Heart right ventricle (tissue), 16 donors: ENCODE data around the gene OR1L1. TPM values are rescaled to one million over a fixed set of nuclear protein-coding genes. Genes with fewer than 3 reads are reported as not detected.

Experiments
- ATAC-seq, 8 donors: fragments of 200-7000 bp; cut with Tn5 transposase; one replicate each; pipeline ENCODE4 v1.9.1; 2020; ENCODE audit warnings: mild to moderate bottlenecking in 8 of 8, moderate library complexity in 8 of 8, moderate number of reproducible peaks in 1 of 8
- DNase-seq, 2 donors: peaks; one replicate each; pipeline ENCODE4 v3.0.0-alpha.2; 2020
- H3K27ac ChIP-seq, 10 donors: fragments of 200-600 bp; sonication (generic) in 2 of 10; one replicate each; pipeline versions ENCODE4 v1.5.0 to v1.8.0; 2020 to 2022; ENCODE audit warnings: mild to moderate bottlenecking in 3 of 10
- H3K27me3 ChIP-seq, 7 donors: fragments of 200-600 bp; one replicate each; pipeline ENCODE4 v1.8.0; 2021 to 2022; ENCODE audit warnings: mild to moderate bottlenecking in 2 of 7
- H3K36me3 ChIP-seq, 9 donors: fragments of 200-600 bp; sonication (generic) in 1 of 9; one replicate each; pipeline versions ENCODE4 v1.5.0 to v1.8.0; 2020 to 2022; ENCODE audit warnings: mild to moderate bottlenecking in 2 of 9
- H3K4me1 ChIP-seq, 9 donors: fragments of 200-600 bp; sonication (generic) in 1 of 9; one replicate each; pipeline versions ENCODE4 v1.5.0 to v1.8.0; 2020 to 2022; ENCODE audit warnings: mild to moderate bottlenecking in 4 of 9
- H3K4me3 ChIP-seq, 10 donors: fragments of 200-600 bp; sonication (generic) in 2 of 10; one replicate each; pipeline versions ENCODE4 v1.5.0 to v1.8.0; 2020 to 2022; ENCODE audit warnings: mild to moderate bottlenecking in 7 of 10, moderate library complexity in 2 of 10
- H3K9me3 ChIP-seq, 11 donors: fragments of 200-600 bp in 10 of 11; sonication (generic) in 2 of 11; one replicate each; pipeline versions ENCODE4 v1.5.0 to v1.8.0; 2013 to 2022; ENCODE audit warnings: mild to moderate bottlenecking in 2 of 11, control low read depth in 1 of 11, moderate library complexity in 1 of 11
- CTCF ChIP-seq, 9 donors: fragments of 200-600 bp; sonication (generic) in 2 of 9; IDR thresholded peaks; one replicate each; pipeline versions ENCODE4 v1.5.0 to v1.8.0; 2021 to 2022; ENCODE audit warnings: antibody characterized with exemption in 9 of 9, mild to moderate bottlenecking in 5 of 9, moderate library complexity in 1 of 9
- WGBS, 2 donors: extraction: QIAGEN DNeasy Blood & Tissue Kit; methylation state at CpG; one replicate each; pipeline ENCODE4 v1.1.7; 2013; ENCODE audit warnings: inconsistent platforms in 1 of 2; 5-methylcytosine and 5-hydroxymethylcytosine counted together
- intact Hi-C, 10 donors: fragments of 100-400 bp; cut with DNase I; formaldehyde crosslinking; loops; one replicate each; pipeline versions ENCODE4 v1.11.1 to v1.14.2; 2022
- polyA plus RNA-seq, 2 donors: library from polyadenylated mRNA; stranded (reverse); fragments of 200-250 nt; gene quantifications; one replicate each; pipeline ENCODE4 v1.2.3, GENCODE V29; 2013
- total RNA-seq, 10 donors: library from RNA; stranded (reverse); fragmentation: NEBNext Ultra II Directional in 3 of 10; extraction: Animal tissue kit (Norgen Biotek cat#: 25700) in 3 of 10; gene quantifications; one replicate each; pipeline versions ENCODE4 v1.2.1 to v1.2.4, GENCODE V29; 2021 to 2023
- donor health status: Arrhythmogenic right ventricular cardiomyopathy.
- donor health status: ischemic (EF 13 %, LVEDD 7.1; RV severe dilation, severe dysfunction).
- donor health status: healthy with polysubstance abuse.
- donor health status: DM: no; HTN: yes; CAD: no.
- donor health status: DM: no; HTN: no; CAD: no.
- donor health status: ischemic (EF 25% LVEDD 6.9; RV normal size, moderate dysfunction).
- donor health status: ischemic (EF 25% LVEDD 5.7; RV mildly dilated, moderate dysfunction).
- donor health status: healthy.
- donor health status: DM: yes; HTN: yes; CAD: no.
- donor health status: Ischemic cardiomyopathy.
- donor health status: ischemic (EF 35%, LVEDD 5.7; RV mildly dilated, moderate dysfunction).
- donor health status: nonischemic (EF 11% LVEDD 7.7; RV severe dilation, severe dysfunction).
- donor health status: DM: yes; HTN: yes; CAD: no.
- donor health status: PGD.
- donor health status: ischemic (EF 29% LVEDD 5.4; RV normal size, mild dysfunction).
- donor health status: nonischemic (EF 23%, LVEDD 6.1; RV moderate dilation, normal function).

The OR1L1 gene
- total and polyA plus RNA-seq, 12 donors, result not detected

GRCh38 chr9:122695696-122696095 is 34.2 kb downstream of the OR1L1 start:
- H3K27ac ChIP-seq, result no peak overlapping the region
- H3K36me3 ChIP-seq, result no peaks in the 10 kb centered on the region
- 96 to 100% methylated on average over 1 of the region's 1 CpG for WGBS, 2 donors
- H3K9me3 ChIP-seq, result peaks cover 0 to 60% (median 9%) of the 10 kb centered on the region in 11 donors
- no peak overlapping the region for H3K4me3 ChIP-seq
- TF ChIP-seq CTCF (IDR thresholded peaks at IDR 0.05), result no peak
- no peak for ATAC-seq
- no peaks in the 10 kb centered on the region for H3K27me3 ChIP-seq
- DNase-seq, result no peak
- H3K4me1 ChIP-seq, result no peaks in the 10 kb centered on the region
- intact Hi-C loops, result loop anchor here in 1 of 10 donors (10.0 kb wide), 1 partner anchor 59 kb away; no protein-coding TSS in a partner anchor

Other genes starting within 250 kb of the OR1L1 start
- gene OR1J1, start 183.8 kb upstream of the OR1L1 start, total RNA-seq, result not detected
- gene OR1J1, start 183.8 kb upstream of the OR1L1 start, polyA plus RNA-seq, result not detected
- under 1 TPM in 1 of 10 donors, not detected in 9; 0.30 TPM for gene OR1J2, start 150.9 kb upstream of the OR1L1 start, total RNA-seq
- gene OR1J2, start 150.9 kb upstream of the OR1L1 start, polyA plus RNA-seq, result not detected
- not detected for gene OR1J4, start 142.6 kb upstream of the OR1L1 start, total RNA-seq
- gene OR1J4, start 142.6 kb upstream of the OR1L1 start, polyA plus RNA-seq, result not detected
- not detected for gene OR1N1, start 134.4 kb upstream of the OR1L1 start, total RNA-seq
- not detected for gene OR1N1, start 134.4 kb upstream of the OR1L1 start, polyA plus RNA-seq
- not detected for gene OR1N2, start 108.6 kb upstream of the OR1L1 start, total RNA-seq
- not detected for gene OR1N2, start 108.6 kb upstream of the OR1L1 start, polyA plus RNA-seq
- under 1 TPM in 1 of 10 donors, not detected in 9; 0.45 TPM for gene OR1L8, start 78.3 kb upstream of the OR1L1 start, total RNA-seq
- gene OR1L8, start 78.3 kb upstream of the OR1L1 start, polyA plus RNA-seq, result under 1 TPM in 1 of 2 donors, not detected in 1; 0.04 TPM
- not detected for gene OR1Q1, start 47.0 kb upstream of the OR1L1 start, total RNA-seq
- not detected for gene OR1Q1, start 47.0 kb upstream of the OR1L1 start, polyA plus RNA-seq
- not detected for gene OR1B1, start 4.1 kb upstream of the OR1L1 start, total RNA-seq
- gene OR1B1, start 4.1 kb upstream of the OR1L1 start, polyA plus RNA-seq, result not detected
- gene OR1L3, start 13.4 kb downstream of the OR1L1 start, total RNA-seq, result not detected
- not detected for gene OR1L3, start 13.4 kb downstream of the OR1L1 start, polyA plus RNA-seq
- not detected for gene OR1L4, start 62.3 kb downstream of the OR1L1 start, total RNA-seq
- gene OR1L4, start 62.3 kb downstream of the OR1L1 start, polyA plus RNA-seq, result not detected
- gene OR1L6, start 80.6 kb downstream of the OR1L1 start, total RNA-seq, result not detected
- gene OR1L6, start 80.6 kb downstream of the OR1L1 start, polyA plus RNA-seq, result not detected
- not detected for gene OR5C1, start 127.2 kb downstream of the OR1L1 start, total RNA-seq
- not detected for gene OR5C1, start 127.2 kb downstream of the OR1L1 start, polyA plus RNA-seq
- gene OR1K1, start 138.4 kb downstream of the OR1L1 start, total RNA-seq, result not detected
- gene OR1K1, start 138.4 kb downstream of the OR1L1 start, polyA plus RNA-seq, result not detected
- 1 to 10 TPM; 6.7 to 9.5 (median 8.0) TPM for gene PDCL, start 166.9 kb downstream of the OR1L1 start, total RNA-seq
- 1 to 10 TPM; 3.6 to 5.4 TPM for gene PDCL, start 166.9 kb downstream of the OR1L1 start, polyA plus RNA-seq
- gene RC3H2, start 243.6 kb downstream of the OR1L1 start, total RNA-seq, result 10 to 100 TPM; 35.6 to 52.2 (median 43.5) TPM
- 10 to 100 TPM in 1 of 2 donors, 1 to 10 TPM in 1; 7.1 to 13.0 TPM for gene RC3H2, start 243.6 kb downstream of the OR1L1 start, polyA plus RNA-seq